Measurements from ENCODE around the gene BCAR3.

BCAR3 gene

GRCh38 chr1:93595743-93596142 is 85.9 kb downstream of the BCAR3 start:
- no peak for TF ChIP-seq GATA3 (IDR thresholded peaks at IDR 0.05; ENCODE audit: low read depth, low read length)
- TF ChIP-seq GATA2 (IDR thresholded peaks at IDR 0.05; ENCODE audit: low read depth, low read length) = no peak

GRCh38 chr1:93595266-93595665 is 86.4 kb downstream of the BCAR3 start:
- TF ChIP-seq GATA3 (IDR thresholded peaks at IDR 0.05; ENCODE audit: low read depth, low read length) = no peak
- no peak for TF ChIP-seq GATA2 (IDR thresholded peaks at IDR 0.05; ENCODE audit: low read depth, low read length)

- TF ChIP-seq GATA2 (IDR thresholded peaks at IDR 0.05; ENCODE audit: low read depth, low read length) (no peak), GATA3 (IDR thresholded peaks at IDR 0.05; ENCODE audit: low read depth, low read length) (no peak)
Observed at GRCh38 chr1:93594603-93594880, 87.1 kb downstream of the BCAR3 start.

- no peak for TF ChIP-seq GATA3 (IDR thresholded peaks at IDR 0.05; ENCODE audit: low read depth, low read length)
- no peak for TF ChIP-seq GATA2 (IDR thresholded peaks at IDR 0.05; ENCODE audit: low read depth, low read length)
Observed at GRCh38 chr1:93593854-93594602, 87.6 kb downstream of the BCAR3 start.

GRCh38 chr1:93592551-93592949 is 89.1 kb downstream of the BCAR3 start:
- no peak for TF ChIP-seq GATA3 (IDR thresholded peaks at IDR 0.05; ENCODE audit: low read depth, low read length)
- no peak for TF ChIP-seq GATA2 (IDR thresholded peaks at IDR 0.05; ENCODE audit: low read depth, low read length)

- TF ChIP-seq GATA3 (IDR thresholded peaks at IDR 0.05; ENCODE audit: low read depth, low read length) (no peak), GATA2 (IDR thresholded peaks at IDR 0.05; ENCODE audit: low read depth, low read length) (no peak)
Observed at GRCh38 chr1:93591676-93592550, 89.7 kb downstream of the BCAR3 start.

- TF ChIP-seq GATA2 (IDR thresholded peaks at IDR 0.05; ENCODE audit: low read depth, low read length) (no peak), GATA3 (IDR thresholded peaks at IDR 0.05; ENCODE audit: low read depth, low read length) (no peak)
Observed at GRCh38 chr1:93588955-93589354, 92.7 kb downstream of the BCAR3 start.

- TF ChIP-seq GATA2 (IDR thresholded peaks at IDR 0.05; ENCODE audit: low read depth, low read length) (no peak), GATA3 (IDR thresholded peaks at IDR 0.05; ENCODE audit: low read depth, low read length) (no peak)
Observed at GRCh38 chr1:93588206-93588605, 93.4 kb downstream of the BCAR3 start.

- TF ChIP-seq GATA3 (IDR thresholded peaks at IDR 0.05; ENCODE audit: low read depth, low read length) = no peak
- no peak for TF ChIP-seq GATA2 (IDR thresholded peaks at IDR 0.05; ENCODE audit: low read depth, low read length)
Observed at GRCh38 chr1:93587354-93587753, 94.3 kb downstream of the BCAR3 start.

GRCh38 chr1:93585059-93585966 is 96.3 kb downstream of the BCAR3 start:
- TF ChIP-seq GATA2 (IDR thresholded peaks at IDR 0.05; ENCODE audit: low read depth, low read length) = no peak
- TF ChIP-seq GATA3 (IDR thresholded peaks at IDR 0.05; ENCODE audit: low read depth, low read length) = no peak

- no peak for TF ChIP-seq GATA3 (IDR thresholded peaks at IDR 0.05; ENCODE audit: low read depth, low read length)
- TF ChIP-seq GATA2 (IDR thresholded peaks at IDR 0.05; ENCODE audit: low read depth, low read length) = no peak
Observed at GRCh38 chr1:93584261-93585003, 97.2 kb downstream of the BCAR3 start.

- TF ChIP-seq GATA3 (IDR thresholded peaks at IDR 0.05; ENCODE audit: low read depth, low read length) = no peak
- TF ChIP-seq GATA2 (IDR thresholded peaks at IDR 0.05; ENCODE audit: low read depth, low read length) = no peak
Observed at GRCh38 chr1:93581917-93582850, 99.5 kb downstream of the BCAR3 start.

Measured in SH-SY5Y (cell line).